K562 (cell line): ENCODE measurements around the gene ZFYVE28. TPM values are rescaled to one million over a fixed set of nuclear protein-coding genes. Genes with fewer than 3 reads are reported as not detected.

ENCODE experiments used
- ATAC-seq: fragments of 200-7000 bp; cut with Tn5 transposase; 3 replicates; pipeline ENCODE4 v1.9.1; 2020; ENCODE audit warnings: moderate library complexity
- BruUV-seq: library from RNA; stranded (reverse); fragments of 400-500 nt; replicated peaks from 2 replicates; lab custom pipeline; 2021; lab: Mats Ljungman, UMichigan
- CTCF ChIA-PET: fragments of 300-600 bp; formaldehyde crosslinking; extraction: SDS; loops from one replicate; lab custom pipeline; 2021; ENCODE audit warnings: low intra/inter-chr PET ratio; lab: Yijun Ruan, JAX
- POLR2A ChIA-PET: fragments of 300-600, 350-650 bp; sonication (Branson Sonifier 250); formaldehyde crosslinking; extraction: SDS; loops from one replicate; lab custom pipeline; 2021; ENCODE audit warnings: antibody characterized with exemption, inconsistent platforms; lab: Yijun Ruan, JAX
- DNase-seq, 4 experiments: peaks; one replicate each; pipeline versions ENCODE4 v3.0.0 to v3.0.0-alpha.2; 2011 to 2018; ENCODE audit warnings: low spot score in 3 of 4, mixed read lengths in 3 of 4; ENCODE audit errors: extremely low read depth in 1 of 4
- FAIRE-seq: peaks from 2 replicates; lab custom pipeline; 2011; peaks lifted over from hg19 to GRCh38; lab: Jason Lieb, UNC
- H2AFZ ChIP-seq: 2 replicates; pipeline ENCODE4 v1.6.0; 2011; ENCODE audit warnings: low read depth, low read length, control low read depth, inconsistent platforms
- H3K27ac ChIP-seq: fragments of 200-600 bp; 3 replicates; pipeline ENCODE4 v1.8.0; 2011; ENCODE audit warnings: low read depth, mild to moderate bottlenecking, control low read depth, inconsistent platforms, low read length, moderate library complexity, mixed read lengths; ENCODE audit errors: extremely low read depth
- H3K27me3 ChIP-seq, 2 experiments: fragments of 300-600 bp in 1 of 2; 2 replicates in 1 of 2; 3 replicates in 1 of 2; pipeline versions ENCODE4 v1.6.0 to v1.8.0; 2011; ENCODE audit warnings: inconsistent platforms in 2 of 2, low read length in 2 of 2, mild to moderate bottlenecking in 1 of 2, mixed read lengths in 1 of 2, moderate library complexity in 1 of 2; ENCODE audit not compliant: control insufficient read depth in 2 of 2, insufficient read depth in 2 of 2
- H3K36me3 ChIP-seq: fragments of 300-600 bp; 3 replicates; pipeline ENCODE4 v1.8.0; 2011; ENCODE audit warnings: mild to moderate bottlenecking, low read length, inconsistent platforms; ENCODE audit not compliant: control insufficient read depth, insufficient read depth
- H3K4me1 ChIP-seq, 2 experiments: fragments of 200-600 bp in 1 of 2; replicated peaks in 1 of 2; 2 replicates in 1 of 2; 3 replicates in 1 of 2; pipeline versions ENCODE4 v1.5.1 to v1.8.0; 2011; ENCODE audit warnings: inconsistent platforms in 2 of 2, low read length in 2 of 2, mild to moderate bottlenecking in 1 of 2, mixed read lengths in 1 of 2, moderate library complexity in 1 of 2; ENCODE audit not compliant: control insufficient read depth in 2 of 2, insufficient read depth in 2 of 2
- H3K4me2 ChIP-seq: 2 replicates; pipeline ENCODE4 v1.6.1; 2011; ENCODE audit warnings: low read length, control low read depth, inconsistent platforms, mixed read lengths; ENCODE audit not compliant: insufficient read depth
- H3K4me3 ChIP-seq: fragments of 200-600 bp; sonication (generic), shearing (Covaris generic); 2 replicates; pipeline ENCODE4 v1.5.1; 2016; ENCODE audit warnings: control low read depth, inconsistent platforms
- H3K79me2 ChIP-seq: fragments of 200-600 bp; 3 replicates; pipeline ENCODE4 v1.8.0; 2011; ENCODE audit warnings: low read length, inconsistent platforms; ENCODE audit not compliant: control insufficient read depth, insufficient read depth
- H3K9ac ChIP-seq, 2 experiments: 2 replicates each; pipeline versions ENCODE4 v1.6.0 to v1.6.1; 2011; ENCODE audit warnings: low read depth in 2 of 2, low read length in 2 of 2, control low read depth in 1 of 2, inconsistent platforms in 1 of 2, mild to moderate bottlenecking in 1 of 2, mixed read lengths in 1 of 2; ENCODE audit not compliant: insufficient read depth in 1 of 2
- H3K9me1 ChIP-seq: one replicate; pipeline ENCODE4 v1.6.0; 2011; ENCODE audit warnings: inconsistent platforms, mild to moderate bottlenecking, low read length, moderate library complexity; ENCODE audit not compliant: control insufficient read depth, insufficient read depth
- H3K9me3 ChIP-seq: replicated peaks from 2 replicates; pipeline ENCODE4 v1.5.1; 2011; ENCODE audit warnings: low read depth, low read length, inconsistent platforms; ENCODE audit not compliant: control insufficient read depth, insufficient read depth
- H4K20me1 ChIP-seq: replicated peaks from 2 replicates; pipeline ENCODE4 v1.6.1; 2011; ENCODE audit warnings: low read length, inconsistent platforms, mixed read lengths; ENCODE audit not compliant: control insufficient read depth, insufficient read depth
- CBX3 ChIP-seq, 2 experiments: IDR thresholded peaks; 1 replicate in 1 of 2; 2 replicates in 1 of 2; pipeline ENCODE4 v1.6.1; 2012; ENCODE audit warnings: inconsistent platforms in 2 of 2, low read length in 2 of 2, borderline replicate concordance in 1 of 2, control low read depth in 1 of 2
- KLF10 ChIP-seq: fragments of 250-450 bp; sonication (Bioruptor Pico); IDR thresholded peaks from 2 replicates; pipeline ENCODE4 v1.6.1; 2021; ENCODE audit warnings: matching md5 sums
- POLR2G ChIP-seq: fragments of 200-400 bp; formaldehyde crosslinking; IDR thresholded peaks from 2 replicates; pipeline ENCODE4 v1.6.1; 2017; ENCODE audit warnings: low read depth, mild to moderate bottlenecking, antibody characterized with exemption, low read length, moderate library complexity
- ZNF408 ChIP-seq: fragments of 250-450 bp; sonication (Bioruptor Pico); IDR thresholded peaks from 2 replicates; pipeline ENCODE4 v1.4.0; 2020; ENCODE audit warnings: low read depth, mild to moderate bottlenecking, moderate library complexity
- WGBS: fragments of 100-300 bp; shearing (Covaris generic); methylation state at CpG from one replicate; pipeline ENCODE4 v1.1.6; 2016; ENCODE audit warnings: low coverage, mixed read lengths; ENCODE audit not compliant: insufficient coverage; ENCODE audit errors: missing lambda C conversion rate; 5-methylcytosine and 5-hydroxymethylcytosine counted together
- in situ Hi-C: fragments of 300-500 bp; cut with MboI; formaldehyde crosslinking; loops from 4 replicates; pipeline ENCODE4 v1.15.0; 2018; ENCODE audit warnings: inconsistent platforms, mixed read lengths
- intact Hi-C: fragments of 100-400 bp; cut with micrococcal nuclease; formaldehyde crosslinking; loops from 2 replicates; pipeline ENCODE4 v1.14.2; 2022
- polyA plus RNA-seq, 8 experiments: library from polyadenylated mRNA; depleted of rRNA in 4 of 8; stranded (reverse) in 5 of 8; unstranded in 3 of 8; fragments of >200 nt; fragmentation: Nextera tagmentation in 2 of 8; fragmentation: Illumina TruSeq in 1 of 8; extraction: Ambion mirVana in 2 of 8; extraction: Trizol in 1 of 8; gene quantifications; 2 replicates each; pipeline versions ENCODE4 v1.2.1 to v1.2.3, GENCODE V29; 2011 to 2014; ENCODE audit warnings: inconsistent platforms in 1 of 8, missing spikeins in 1 of 8
- total RNA-seq, 7 experiments: library from RNA; depleted of rRNA in 6 of 7; stranded (reverse); fragments of >200 nt in 6 of 7; fragmentation: Illumina TruSeq in 2 of 7; extraction: Trizol in 2 of 7; gene quantifications; 2 replicates each; pipeline versions ENCODE4 v1.2.1 to v1.2.3, GENCODE V29; 2011 to 2021; ENCODE audit warnings: low replicate concordance in 1 of 7
- TF ChIP-seq, protein P1 (sequence below): sonication (generic); formaldehyde crosslinking; IDR thresholded peaks from 2 replicates; pipeline ENCODE4 v1.8.0; 2023; ENCODE audit warnings: missing genetic modification reagents, mild to moderate bottlenecking, borderline replicate concordance

Gene ZFYVE28
- total and polyA plus RNA-seq, 9 of the 15 experiments (the other 6 are each of a cell fraction or from before 2014, with no cell fraction given), result 1.3 to 24.8 (median 8.9) TPM

DNA sequence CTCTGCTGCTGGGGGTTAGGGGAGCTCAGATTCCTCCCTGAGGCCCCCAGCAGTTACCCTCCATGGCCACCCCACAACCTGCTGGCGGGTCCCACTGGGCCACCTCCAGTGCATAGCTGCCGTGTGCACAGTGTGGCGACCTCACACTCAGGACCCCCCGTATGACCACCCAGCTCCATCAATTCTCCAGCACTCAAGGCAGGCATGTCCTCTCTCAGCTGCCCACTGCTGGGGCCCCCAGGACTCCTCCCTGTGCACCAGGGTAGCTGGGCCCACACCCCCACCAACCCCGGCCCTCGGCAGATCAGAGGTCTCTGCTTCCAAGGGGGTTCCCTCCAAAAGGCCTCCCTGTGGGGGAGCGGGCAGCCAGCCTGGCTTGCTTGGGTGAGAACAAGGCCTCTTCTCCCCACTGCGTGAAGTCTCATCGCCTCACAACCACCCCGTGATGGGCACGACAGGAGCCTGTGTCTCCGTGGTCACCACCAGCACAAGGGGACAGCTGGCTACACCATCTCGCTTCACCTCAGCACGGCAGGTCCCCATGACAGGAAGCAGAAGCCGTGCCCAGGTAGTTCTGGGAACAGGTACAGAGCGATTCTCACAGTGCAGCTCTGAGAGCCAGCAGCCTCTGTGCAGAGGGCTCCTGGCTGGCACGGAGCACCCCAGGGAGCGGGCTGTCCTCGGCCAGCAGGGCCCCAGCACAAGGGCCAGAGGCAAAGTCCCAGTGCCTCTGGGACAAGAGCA is 171.9 kb downstream of the ZFYVE28 start:
- no peaks in the 10 kb centered on the region for H3K9me3 ChIP-seq
- no peak overlapping the region for H3K27ac ChIP-seq
- WGBS, result 76% methylated on average over 17 of the region's 19 CpGs
- DNase-seq (no peak), ATAC-seq (no peak), FAIRE-seq (no peak)
- peaks cover 4% of the 10 kb centered on the region for H3K79me2 ChIP-seq
- no peak overlapping the region for H3K4me2 ChIP-seq
- peak overlapping the region in 1 of 2 experiments; percentile 10; a peak in 1 of 4 replicates for H3K9ac ChIP-seq
- H3K36me3 ChIP-seq, result no peaks in the 10 kb centered on the region
- ChIA-PET POLR2A (interaction anchor here (0.6 to 1.3 kb wide), 4 partner anchors 9 to 20 kb away, joined by 3 to 5 read pairs (median 3); partner anchors contain the start of gene MXD4), CTCF (no interaction called here)
- no peak for TF ChIP-seq CBX3 (IDR thresholded peaks at IDR 0.05; ENCODE audit: borderline replicate concordance in 1 of 2, low read length in 2 of 2)
- 0 out of 2 replicates have a peak, but pooled peaks have one; percentile 39 for TF ChIP-seq POLR2G
- in situ Hi-C loops (no loop called here), intact Hi-C loops (loop anchor here (10.0 kb wide), 1 partner anchor 168 kb away; the partner anchor contains the start of genes CFAP99 and ZFYVE28)
- no peaks in the 10 kb centered on the region for H3K9me1 ChIP-seq
- BruUV-seq, result no TSS peak
- H3K4me3 ChIP-seq, result no peak overlapping the region
- peaks cover 5 to 76% of the 10 kb centered on the region in 2 experiments; a peak in 4 of 5 replicates for H3K4me1 ChIP-seq
- H2AFZ ChIP-seq, result no peak overlapping the region
- no peaks in the 10 kb centered on the region for H3K27me3 ChIP-seq
- no peaks in the 10 kb centered on the region for H4K20me1 ChIP-seq

DNA sequence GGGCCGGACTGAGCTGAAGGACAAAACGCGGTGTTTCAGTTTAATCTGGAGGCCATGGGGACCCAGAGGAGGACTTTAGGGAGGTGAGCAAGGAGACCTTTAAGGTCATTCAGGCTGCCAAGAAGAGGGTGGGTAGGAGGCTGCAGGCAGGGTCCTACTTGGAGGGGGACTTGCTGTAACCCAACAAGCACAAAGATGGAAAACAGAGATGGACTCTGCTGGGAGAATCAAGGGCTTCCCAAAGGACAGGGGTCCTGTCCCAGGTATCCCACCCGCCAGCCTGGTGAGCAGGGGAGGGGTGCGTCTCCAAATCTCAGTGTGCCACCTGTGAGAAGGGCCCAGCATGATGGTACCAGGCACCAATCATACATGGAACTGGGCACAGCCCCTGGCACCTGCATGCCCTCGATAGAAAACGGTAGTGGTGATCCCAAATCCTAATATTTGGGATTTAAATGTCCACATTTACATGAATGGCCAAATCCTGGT is 172.6 kb downstream of the ZFYVE28 start:
- FAIRE-seq, result no peak
- H3K9me3 ChIP-seq, result no peaks in the 10 kb centered on the region
- CTCF ChIA-PET, result no interaction called here

More for the DNA sequence above, 172.6 kb downstream of the ZFYVE28 start:
- Histone ChIP-seq H3K27me3 (no peaks in the 10 kb centered on the region), H2AFZ (peak overlapping the region; percentile 66; the same call in 1 of the 2 replicates), H3K9ac (peak overlapping the region in 1 of 2 experiments; percentile 81; a peak in 1 of 4 replicates), H3K4me3 (no peak overlapping the region), H3K27ac (no peak overlapping the region), H4K20me1 (no peaks in the 10 kb centered on the region), H3K79me2 (peaks cover 11% of the 10 kb centered on the region), H3K36me3 (no peaks in the 10 kb centered on the region), H3K4me2 (no peak overlapping the region), H3K4me1 (peaks cover 5 to 74% of the 10 kb centered on the region in 2 experiments; a peak in 4 of 5 replicates), H3K9me1 (no peaks in the 10 kb centered on the region)
- intact Hi-C loops (loop anchor here (10.0 kb wide), 1 partner anchor 169 kb away; the partner anchor contains the start of genes CFAP99 and ZFYVE28), in situ Hi-C loops (no loop called here)
- DNase-seq, result no peak
- WGBS, result 81% methylated on average over 7 of the region's 7 CpGs
- TF ChIP-seq, protein P1, sequence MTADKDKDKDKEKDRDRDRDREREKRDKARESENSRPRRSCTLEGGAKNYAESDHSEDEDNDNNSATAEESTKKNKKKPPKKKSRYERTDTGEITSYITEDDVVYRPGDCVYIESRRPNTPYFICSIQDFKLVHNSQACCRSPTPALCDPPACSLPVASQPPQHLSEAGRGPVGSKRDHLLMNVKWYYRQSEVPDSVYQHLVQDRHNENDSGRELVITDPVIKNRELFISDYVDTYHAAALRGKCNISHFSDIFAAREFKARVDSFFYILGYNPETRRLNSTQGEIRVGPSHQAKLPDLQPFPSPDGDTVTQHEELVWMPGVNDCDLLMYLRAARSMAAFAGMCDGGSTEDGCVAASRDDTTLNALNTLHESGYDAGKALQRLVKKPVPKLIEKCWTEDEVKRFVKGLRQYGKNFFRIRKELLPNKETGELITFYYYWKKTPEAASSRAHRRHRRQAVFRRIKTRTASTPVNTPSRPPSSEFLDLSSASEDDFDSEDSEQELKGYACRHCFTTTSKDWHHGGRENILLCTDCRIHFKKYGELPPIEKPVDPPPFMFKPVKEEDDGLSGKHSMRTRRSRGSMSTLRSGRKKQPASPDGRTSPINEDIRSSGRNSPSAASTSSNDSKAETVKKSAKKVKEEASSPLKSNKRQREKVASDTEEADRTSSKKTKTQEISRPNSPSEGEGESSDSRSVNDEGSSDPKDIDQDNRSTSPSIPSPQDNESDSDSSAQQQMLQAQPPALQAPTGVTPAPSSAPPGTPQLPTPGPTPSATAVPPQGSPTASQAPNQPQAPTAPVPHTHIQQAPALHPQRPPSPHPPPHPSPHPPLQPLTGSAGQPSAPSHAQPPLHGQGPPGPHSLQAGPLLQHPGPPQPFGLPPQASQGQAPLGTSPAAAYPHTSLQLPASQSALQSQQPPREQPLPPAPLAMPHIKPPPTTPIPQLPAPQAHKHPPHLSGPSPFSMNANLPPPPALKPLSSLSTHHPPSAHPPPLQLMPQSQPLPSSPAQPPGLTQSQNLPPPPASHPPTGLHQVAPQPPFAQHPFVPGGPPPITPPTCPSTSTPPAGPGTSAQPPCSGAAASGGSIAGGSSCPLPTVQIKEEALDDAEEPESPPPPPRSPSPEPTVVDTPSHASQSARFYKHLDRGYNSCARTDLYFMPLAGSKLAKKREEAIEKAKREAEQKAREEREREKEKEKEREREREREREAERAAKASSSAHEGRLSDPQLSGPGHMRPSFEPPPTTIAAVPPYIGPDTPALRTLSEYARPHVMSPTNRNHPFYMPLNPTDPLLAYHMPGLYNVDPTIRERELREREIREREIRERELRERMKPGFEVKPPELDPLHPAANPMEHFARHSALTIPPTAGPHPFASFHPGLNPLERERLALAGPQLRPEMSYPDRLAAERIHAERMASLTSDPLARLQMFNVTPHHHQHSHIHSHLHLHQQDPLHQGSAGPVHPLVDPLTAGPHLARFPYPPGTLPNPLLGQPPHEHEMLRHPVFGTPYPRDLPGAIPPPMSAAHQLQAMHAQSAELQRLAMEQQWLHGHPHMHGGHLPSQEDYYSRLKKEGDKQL (CRISPR knock-in tag), result no peak
- TF ChIP-seq ZNF408, result no peak
- TF ChIP-seq KLF10 (CRISPR knock-in tag), result no peak
- no peak for ATAC-seq
- POLR2A ChIA-PET, result interaction anchor here (0.6 to 1.3 kb wide), 3 partner anchors 13 to 19 kb away, joined by 3 to 5 read pairs (median 3); partner anchors contain the start of gene MXD4
- no TSS peak for BruUV-seq
